ENCODE measurements around the gene RGS10.

The RGS10 gene

DNA sequence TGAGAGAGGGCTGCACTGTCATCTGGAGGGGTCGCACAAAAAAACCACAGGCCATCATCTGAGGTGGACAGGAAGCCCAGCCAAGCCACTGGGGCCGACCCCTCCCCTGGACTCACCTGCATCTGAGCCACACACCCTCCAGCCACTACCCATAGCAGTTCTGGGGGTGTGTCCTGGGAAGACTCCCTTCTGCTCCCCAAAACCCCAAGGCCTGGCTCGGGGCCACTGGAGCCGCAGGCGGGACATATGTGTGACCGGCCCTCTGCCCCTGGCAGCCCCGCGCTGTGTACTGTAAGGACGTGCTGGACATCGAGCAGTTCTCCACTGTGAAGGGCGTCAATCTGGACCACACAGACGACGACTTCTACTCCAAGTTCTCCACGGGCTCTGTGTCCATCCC lies 90.1 kb downstream of the RGS10 start:
- in situ Hi-C loops (cut with MboI; ENCODE audit: low sequenced_read_pairs), result no loop called here

DNA sequence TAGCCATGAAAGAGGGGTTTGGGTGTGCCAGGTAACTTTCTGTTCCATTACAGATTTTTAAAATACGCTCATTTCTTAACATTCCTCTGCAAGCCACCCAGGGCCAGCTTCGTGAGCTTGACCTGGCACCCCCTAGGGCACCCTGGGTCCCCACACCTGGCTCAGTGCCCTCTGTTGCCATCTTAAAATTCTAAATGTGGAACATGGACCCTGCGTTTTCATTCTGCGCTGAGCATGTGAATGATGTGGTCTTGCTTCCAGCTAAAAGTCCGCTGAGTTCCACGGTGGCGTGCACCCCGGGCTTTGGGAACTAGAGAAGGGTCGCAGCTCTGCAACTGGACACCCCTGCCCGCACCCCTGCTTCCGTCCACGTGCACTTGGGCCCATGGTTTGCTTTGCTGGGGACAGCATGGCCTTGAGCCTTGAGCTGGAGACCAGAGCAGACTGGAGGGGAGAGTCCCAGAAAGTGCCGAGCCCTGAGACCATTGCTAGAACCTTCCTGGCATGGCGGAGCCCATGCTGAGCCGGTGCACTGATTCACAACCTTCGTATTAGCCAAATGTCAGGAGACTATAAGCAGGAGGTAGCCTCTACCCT lies 91.1 kb downstream of the RGS10 start:
- in situ Hi-C loops (cut with MboI; ENCODE audit: low sequenced_read_pairs), result no loop called here

DNA sequence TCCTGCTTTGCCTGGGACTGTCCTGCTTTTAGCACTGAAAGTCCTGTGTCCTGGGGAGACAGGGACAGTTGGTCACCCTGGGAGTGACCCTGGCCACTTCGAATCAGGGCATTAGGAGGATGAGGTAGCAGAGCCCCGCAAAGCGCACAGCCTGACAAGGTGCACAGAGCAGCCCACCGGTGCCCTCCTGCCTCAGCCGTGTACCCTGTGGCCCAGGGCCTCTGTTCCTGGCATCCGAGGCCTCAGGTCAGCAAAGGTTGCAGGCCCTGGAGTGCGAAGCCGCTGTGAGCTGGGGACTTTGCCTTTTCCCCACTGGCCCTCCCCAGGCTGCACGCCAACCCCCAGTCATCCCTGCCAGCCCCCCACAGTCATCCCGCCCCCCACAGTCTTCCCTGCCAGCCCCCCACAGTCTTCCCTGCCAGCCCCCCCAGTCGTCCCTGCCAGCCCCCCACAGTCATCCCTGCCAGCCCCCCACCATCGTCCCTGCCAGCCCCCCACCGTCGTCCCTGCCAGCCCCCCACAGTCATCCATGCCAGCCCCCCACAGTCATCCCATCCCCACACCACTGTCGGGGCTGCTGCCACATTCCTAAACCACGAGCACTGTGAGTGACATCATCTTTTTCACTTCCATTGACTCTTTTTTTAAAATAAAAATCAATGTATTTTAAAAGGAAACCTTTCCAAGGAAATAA lies 91.8 kb downstream of the RGS10 start:
- in situ Hi-C loops (cut with MboI; ENCODE audit: low sequenced_read_pairs), result no loop called here

Measured in hTERT RPE-1 (cell line).